Stimulated activated CD4-positive, alpha-beta T cell treated with anti-CD3 and anti-CD28 coated beads, Interleukin-12 subunit alpha, Interleukin-12 subunit beta, amount 100 ng/mL, for 48 hours (primary cell): Measurements from ENCODE around the gene DDX17.

ENCODE experiments used
- DNase-seq, 3 donors: peaks; one replicate each; pipeline ENCODE4 v3.0.0-alpha.2; 2020; ENCODE audit warnings: low read depth in 2 of 3, low spot score in 1 of 3

The DDX17 gene

GRCh38 chr22:38451404-38451803 is 54.7 kb downstream of the DDX17 start:
- DNase-seq = no peak

GRCh38 chr22:38450234-38450797 is 55.8 kb downstream of the DDX17 start:
- no peak for DNase-seq

GRCh38 chr22:38449776-38450175 is 56.3 kb downstream of the DDX17 start:
- no peak for DNase-seq

- DNase-seq = no peak
Observed at GRCh38 chr22:38448945-38449745, 57.0 kb downstream of the DDX17 start.

GRCh38 chr22:38446018-38446601 is 60.0 kb downstream of the DDX17 start:
- DNase-seq = no peak

- DNase-seq = no peak
Observed at GRCh38 chr22:38444783-38445182, 61.3 kb downstream of the DDX17 start.

- no peak for DNase-seq
Observed at GRCh38 chr22:38443628-38444521, 62.2 kb downstream of the DDX17 start.

- DNase-seq = no peak
Observed at GRCh38 chr22:38442967-38443627, 63.0 kb downstream of the DDX17 start.

- no peak for DNase-seq
Observed at GRCh38 chr22:38441620-38442287, 64.4 kb downstream of the DDX17 start.

GRCh38 chr22:38440747-38441350 is 65.3 kb downstream of the DDX17 start:
- no peak for DNase-seq

- DNase-seq = no peak
Observed at GRCh38 chr22:38437416-38437815, 68.7 kb downstream of the DDX17 start.

GRCh38 chr22:38436629-38437395 is 69.3 kb downstream of the DDX17 start:
- DNase-seq = no peak

GRCh38 chr22:38435965-38436364 is 70.1 kb downstream of the DDX17 start:
- no peak for DNase-seq

- DNase-seq = no peak
Observed at GRCh38 chr22:38435010-38435409, 71.1 kb downstream of the DDX17 start.

GRCh38 chr22:38433871-38434270 is 72.2 kb downstream of the DDX17 start:
- no peak for DNase-seq
